NCI-H2227 (cell line): ENCODE measurements around the gene TMEM141.
"Not testable (repeated sequence)": the region's sequence is repeated elsewhere in the genome, so short reads cannot be mapped to it uniquely, and the experiment has no call there.

Experiments used
- DNase-seq: peaks from one replicate; lab custom pipeline; 2025; ENCODE audit not compliant: unreplicated experiment; lab: John Stamatoyannopoulos, UW

TMEM141 gene

DNA sequence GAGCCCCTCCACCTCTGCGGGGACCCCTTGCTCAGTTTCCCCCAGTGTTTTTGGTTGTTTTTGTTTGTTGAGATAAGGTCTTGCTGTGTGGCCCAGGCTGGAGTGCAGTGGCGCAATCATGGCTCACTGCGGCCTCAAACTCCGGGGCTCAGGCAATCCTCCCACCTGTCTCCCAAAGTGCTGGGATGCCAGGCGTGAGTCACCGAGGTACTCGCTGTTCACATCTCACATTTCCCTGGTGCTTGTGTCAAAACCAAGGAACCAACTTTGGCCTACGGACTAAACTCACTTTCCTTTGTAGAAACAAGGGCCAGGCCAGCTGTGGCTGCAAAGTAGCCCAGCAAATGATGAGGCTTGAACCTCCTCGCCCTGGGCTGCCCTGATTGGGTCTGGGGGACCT is 41.4 kb downstream of the TMEM141 start:
- DNase-seq: no peak

DNA sequence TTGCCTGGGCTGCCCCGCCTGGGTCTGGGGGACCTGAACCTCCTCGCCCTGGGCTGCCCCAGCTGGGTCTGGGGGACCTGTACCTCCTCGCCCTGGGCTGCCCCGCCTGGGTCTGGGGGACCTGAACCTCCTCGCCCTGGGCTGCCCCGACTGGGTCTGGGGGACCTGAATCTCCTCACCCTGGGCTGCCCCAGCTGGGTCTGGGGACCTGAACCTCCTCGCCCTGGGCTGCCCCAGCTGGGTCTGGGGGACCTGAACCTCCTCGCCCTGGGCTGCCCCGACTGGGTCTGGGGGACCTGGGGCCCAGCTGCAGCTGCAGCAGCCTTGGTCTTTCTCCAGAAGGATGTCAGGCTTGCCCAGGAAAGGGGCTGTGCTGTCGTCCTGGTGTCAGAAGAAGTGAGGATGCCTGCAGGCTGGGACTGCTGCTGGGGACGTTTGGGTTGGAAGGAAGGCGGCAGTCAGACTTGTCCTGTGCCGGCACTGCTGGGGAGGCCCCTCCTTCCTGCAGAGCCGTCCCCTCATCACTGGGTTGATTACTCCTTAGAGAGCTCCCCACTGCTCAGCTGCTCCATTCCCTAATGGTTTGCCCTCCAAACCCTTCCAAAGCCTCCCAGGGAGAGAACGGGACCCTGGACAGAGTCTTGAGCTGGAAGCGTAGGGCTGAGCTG is 42.4 kb downstream of the TMEM141 start:
- DNase-seq: not testable (repeated sequence)

DNA sequence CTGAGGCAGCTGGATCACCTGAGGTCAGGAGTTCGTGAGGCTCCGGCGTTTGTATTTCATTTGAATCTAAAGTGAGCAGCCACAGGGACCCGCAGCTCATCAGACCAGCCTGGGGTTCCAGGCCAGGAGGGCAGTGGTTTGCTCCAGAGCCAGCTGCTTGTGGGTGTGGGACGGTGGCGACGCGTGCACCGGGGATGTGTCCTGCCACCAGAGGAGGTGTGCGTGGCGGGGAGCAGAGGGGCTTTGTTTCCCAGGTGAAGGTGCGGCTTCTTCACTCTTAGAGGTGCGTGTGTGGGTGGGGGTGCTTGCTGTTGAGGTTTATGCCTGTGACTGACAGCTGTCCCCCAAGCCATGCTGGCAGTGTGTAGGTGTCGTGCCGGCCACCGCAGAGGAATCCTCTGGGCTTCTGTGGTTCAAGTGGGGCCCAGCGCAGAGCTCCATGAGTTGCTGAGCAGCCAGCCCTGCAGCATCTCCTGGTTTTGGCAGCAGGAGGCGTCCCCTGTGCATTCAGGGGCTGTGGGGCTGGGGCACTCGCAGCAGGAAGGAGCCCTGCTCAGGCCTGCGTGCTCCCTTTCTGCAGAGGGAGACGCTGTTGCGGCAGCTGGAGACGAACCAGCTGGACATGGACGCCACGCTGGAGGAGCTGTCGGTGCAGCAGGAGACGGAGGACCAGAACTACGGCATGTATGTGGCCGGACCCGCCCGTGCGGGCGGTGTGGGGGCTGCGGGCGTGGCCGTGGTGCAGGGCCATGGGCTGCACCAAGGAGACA is 44.2 kb downstream of the TMEM141 start:
- DNase-seq: no peak

DNA sequence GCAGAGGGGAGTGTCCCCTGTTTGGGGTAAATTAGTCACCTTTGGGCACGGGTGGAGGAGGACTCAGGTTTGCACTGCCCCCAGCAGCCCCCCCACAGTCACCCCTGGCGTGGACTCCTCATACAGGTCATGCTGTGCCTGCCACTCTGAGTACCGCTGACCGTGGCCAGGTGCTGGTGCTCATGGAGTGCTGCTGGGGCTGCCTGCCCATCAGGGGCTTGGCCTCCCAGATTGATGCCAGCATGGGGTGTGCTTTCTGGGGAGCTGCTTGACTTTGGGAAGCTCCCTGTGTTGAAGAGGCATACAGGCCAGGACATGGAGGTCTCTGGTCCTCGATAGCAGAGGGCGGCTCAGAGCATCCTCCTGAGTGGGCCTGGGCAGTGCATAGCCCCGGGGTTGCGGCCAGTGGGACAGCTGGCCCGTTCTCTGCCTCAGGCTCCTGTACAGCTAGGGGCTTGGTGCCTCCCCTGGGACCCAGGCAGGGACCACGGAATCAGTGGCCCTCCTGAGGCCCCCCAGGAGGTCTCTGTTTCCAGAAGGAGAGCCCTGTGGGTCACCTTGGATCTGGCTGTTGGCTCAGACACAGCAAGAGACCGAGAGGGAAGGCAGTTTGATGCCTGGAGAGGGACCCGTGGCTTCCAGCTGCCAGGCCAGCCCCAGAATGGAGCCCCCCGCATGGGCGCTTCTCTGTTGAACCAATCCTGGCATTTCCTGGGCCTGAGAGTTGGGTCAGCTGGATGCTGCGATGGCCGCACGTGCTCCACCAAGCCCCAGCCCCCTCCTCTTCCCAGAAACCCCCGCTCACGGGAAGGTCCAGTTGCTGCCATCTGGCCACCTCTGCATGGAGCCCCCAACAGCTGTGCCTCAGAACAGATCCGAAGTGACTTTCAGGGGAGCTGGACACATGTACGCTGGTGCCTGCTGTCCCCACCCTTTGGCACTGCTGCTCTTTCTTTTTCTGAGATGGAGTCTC is 45.1 kb downstream of the TMEM141 start:
- DNase-seq: no peak

DNA sequence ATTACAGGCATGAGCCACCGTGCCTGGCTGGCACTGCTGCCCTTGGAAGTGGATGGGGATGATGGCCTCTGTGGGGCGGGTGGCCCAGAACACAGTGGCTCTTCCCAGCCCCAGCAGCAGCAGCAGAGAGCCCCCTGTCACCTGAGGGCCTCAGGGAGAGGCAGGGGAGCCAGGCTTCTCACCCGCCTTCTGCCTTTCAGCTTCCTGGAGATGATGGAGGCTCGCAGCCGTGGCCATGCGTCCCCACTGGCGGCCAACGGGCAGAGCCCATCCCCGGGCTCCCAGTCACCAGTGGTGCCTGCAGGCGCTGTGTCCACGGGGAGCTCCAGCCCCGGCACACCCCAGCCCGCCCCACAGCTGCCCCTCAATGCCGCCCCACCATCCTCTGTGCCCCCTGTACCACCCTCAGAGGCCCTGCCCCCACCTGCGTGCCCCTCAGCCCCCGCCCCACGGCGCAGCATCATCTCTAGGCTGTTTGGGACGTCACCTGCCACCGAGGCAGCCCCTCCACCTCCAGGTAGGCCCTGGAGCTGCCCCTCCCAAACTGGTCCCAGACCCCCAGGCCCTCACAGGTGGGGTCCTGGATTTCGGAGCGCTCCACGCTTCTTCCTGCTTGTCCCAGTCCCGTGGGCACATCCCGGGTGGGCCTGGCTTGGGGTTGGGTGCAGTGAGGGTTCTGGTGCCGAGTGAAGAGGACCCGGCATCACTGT is 46.2 kb downstream of the TMEM141 start:
- no peak for DNase-seq

DNA sequence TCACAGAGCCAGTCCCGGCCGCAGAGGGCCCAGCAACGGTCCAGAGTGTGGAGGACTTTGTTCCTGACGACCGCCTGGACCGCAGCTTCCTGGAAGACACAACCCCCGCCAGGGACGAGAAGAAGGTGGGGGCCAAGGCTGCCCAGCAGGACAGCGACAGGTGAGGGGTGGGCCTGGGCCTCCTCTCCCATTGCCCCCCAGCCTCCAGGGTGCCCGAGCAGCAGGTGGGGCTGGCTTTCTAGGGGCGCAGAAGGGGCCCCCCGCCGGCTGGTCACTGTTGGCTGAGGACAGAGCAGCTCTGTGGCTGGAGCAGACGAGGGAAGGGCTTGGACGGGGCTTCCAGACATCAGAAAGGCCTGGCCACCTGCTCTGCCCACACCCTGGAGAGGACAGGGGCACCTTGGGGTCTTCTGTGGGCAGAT is 46.7 kb downstream of the TMEM141 start:
- not testable (repeated sequence) for DNase-seq

DNA sequence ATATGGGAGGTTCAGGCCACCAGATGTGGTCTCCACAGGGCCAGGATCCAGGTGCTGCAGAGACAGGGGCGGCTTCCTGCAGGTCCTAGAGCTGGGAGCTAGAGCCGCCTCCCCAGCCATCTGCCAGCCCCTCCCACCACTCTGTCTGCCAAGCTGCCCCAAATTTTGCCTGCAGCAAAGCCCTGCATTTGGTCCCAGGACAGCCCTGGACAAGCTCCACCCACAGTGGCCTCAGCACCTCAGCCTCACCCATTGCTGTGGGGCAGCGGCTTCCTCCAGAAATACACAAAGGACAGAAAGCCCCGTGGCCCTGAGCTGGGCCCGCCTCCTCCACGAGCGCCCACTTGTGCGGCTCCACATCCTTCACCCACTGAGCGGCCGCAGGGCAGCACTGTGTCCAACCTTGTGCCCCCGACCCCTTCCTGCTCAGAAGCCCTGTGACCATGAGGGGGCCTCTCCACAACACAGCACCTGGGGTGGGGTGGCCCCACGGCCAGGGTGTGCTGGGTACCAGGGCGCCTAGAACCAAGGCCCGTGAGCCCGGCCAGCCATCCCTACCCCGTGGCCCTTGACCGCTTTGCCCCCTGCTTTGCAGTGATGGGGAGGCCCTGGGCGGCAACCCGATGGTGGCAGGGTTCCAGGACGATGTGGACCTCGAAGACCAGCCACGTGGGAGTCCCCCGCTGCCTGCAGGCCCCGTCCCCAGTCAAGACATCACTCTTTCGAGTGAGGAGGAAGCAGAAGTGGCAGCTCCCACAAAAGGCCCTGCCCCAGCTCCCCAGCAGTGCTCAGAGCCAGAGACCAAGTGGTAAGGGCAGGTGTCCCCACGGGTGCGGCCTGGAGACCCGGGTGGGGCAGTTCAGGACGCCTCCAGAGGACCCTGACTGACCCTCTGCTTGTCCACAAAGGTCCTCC is 47.4 kb downstream of the TMEM141 start:
- no peak for DNase-seq

DNA sequence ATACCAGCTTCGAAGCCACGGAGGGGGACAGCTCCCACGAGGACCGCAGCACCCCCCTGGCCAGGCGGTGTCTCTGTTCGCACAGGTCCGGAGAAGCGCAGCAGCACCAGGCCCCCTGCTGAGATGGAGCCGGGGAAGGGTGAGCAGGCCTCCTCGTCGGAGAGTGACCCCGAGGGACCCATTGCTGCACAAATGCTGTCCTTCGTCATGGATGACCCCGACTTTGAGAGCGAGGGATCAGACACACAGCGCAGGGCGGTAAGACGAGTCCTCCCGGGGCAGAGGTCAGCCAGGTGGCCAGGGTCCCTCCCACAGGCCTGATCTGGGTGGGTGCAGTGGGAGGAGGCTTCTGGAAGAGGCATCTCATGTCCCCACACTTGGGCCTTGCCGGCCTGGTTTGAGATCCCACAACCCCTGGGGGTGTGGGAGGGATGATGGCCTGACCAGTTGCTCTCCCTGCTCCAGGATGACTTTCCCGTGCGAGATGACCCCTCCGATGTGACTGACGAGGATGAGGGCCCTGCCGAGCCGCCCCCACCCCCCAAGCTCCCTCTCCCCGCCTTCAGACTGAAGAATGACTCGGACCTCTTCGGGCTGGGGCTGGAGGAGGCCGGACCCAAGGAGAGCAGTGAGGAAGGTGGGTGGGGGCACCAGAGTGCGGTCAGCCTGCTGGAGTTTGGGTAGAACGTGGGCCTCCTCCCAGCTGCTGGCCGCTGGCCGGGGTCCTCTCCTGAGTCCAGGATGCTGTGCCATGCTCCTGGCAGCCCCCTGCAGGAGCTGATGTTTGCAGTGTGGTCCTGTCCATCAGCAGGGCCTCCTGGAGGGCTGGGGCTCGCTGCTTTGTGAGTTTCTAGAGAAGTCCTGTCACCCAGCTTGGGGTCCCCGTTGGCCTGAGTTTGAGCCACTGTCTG is 48.3 kb downstream of the TMEM141 start:
- no peak for DNase-seq

DNA sequence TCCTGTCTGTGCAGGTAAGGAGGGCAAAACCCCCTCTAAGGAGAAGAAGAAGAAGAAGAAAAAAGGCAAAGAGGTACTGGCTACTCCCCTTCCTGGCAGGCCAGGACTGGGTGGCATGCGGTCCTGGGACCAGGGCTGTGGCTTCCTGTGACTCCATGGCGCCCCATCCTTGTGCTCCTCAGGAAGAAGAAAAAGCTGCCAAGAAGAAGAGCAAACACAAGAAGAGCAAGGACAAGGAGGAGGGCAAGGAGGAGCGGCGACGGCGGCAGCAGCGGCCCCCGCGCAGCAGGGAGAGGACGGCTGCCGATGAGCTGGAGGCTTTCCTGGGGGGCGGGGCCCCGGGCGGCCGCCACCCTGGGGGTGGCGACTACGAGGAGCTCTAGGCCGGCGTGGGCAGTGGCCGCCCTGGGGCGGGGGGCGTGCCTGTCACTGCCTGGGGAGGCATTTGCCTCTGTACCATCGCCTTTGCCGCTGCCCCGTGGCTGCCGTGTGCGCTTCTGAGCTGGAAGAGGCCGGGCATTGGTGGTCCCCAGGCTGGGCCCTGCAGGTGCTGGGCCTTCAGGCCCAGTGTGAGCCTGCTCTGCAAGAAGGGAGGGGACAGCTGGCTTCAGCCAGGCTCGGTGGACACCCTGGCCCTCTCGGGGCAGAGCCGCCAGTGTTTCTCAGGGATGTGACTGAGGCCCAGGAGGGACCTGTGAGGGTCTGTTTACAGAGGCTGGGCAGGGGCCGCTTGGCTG is 49.2 kb downstream of the TMEM141 start:
- DNase-seq: peak; percentile 80

DNA sequence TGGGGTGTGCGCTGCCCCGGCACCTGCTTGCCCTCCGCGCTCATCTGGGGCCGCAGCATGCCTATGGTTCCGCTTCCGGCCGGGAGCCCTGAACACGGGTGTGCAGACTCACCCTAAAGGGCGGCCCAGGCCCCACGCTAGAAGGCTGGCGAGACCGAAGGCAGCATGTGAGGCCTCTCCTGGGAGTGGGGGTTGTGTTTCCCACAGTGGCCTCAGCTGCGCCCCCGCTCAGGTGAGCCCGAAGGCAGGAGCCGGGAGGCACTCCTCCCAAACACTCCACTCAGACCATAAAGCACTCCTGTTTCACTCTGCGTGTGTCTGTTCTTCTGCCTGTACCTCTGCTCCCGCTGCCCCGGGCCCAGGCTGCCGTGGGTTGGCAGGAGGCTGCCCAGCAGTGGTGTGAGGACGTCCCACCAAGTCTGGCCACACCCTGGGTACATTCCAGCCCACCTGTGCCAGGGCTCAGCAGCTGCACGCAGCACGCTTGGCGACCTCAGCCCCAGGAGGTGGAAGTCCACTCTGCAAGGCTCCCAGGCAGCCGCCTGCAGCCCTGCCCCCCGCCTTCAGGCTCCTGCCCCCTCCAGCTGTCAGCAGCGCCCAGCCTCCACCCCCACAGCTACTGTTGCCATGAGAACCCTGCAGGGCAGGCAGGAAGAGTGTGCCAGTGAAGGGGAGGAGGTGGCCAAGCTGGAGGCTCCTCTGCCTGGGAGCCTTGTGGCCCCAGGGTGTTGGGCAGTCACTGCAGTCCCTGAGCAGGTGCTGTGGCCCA is 49.9 kb downstream of the TMEM141 start:
- peak; percentile 77 for DNase-seq

DNA sequence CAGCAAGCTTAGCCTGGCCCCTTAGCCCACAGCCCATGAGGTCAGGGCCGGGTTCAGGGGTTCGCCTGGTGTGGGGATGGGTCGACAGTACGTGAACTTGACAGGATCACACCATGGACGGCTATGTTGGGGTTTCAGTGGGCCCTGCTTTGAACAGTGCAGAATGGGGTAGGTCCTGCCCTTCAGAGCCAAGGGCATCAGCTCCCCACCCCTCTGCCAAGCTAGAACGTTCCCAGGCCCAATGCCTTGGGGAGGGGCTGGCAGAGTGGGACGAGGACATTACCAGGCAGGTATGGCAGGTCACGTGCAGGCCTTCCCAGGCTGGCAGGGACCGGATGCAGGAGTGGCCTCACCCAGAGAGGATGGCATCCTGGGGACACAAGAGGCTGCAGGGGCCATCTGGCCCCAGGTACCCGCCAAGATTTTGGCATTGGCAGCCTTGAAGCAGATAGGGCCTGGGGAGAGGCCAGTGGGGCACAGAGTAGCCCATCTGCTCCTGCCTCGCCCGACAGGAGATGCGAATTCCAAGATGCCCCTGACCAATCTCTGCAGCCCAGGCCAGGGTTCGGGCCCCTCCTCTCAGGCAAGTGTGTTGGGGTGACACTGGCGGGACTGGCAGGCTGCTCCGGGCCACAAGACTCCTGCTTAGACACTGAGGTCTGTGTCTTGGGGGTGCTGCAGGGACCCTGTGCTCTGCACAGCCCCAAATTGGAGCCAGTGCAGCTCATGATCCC is 50.7 kb downstream of the TMEM141 start:
- DNase-seq: not testable (repeated sequence)

DNA sequence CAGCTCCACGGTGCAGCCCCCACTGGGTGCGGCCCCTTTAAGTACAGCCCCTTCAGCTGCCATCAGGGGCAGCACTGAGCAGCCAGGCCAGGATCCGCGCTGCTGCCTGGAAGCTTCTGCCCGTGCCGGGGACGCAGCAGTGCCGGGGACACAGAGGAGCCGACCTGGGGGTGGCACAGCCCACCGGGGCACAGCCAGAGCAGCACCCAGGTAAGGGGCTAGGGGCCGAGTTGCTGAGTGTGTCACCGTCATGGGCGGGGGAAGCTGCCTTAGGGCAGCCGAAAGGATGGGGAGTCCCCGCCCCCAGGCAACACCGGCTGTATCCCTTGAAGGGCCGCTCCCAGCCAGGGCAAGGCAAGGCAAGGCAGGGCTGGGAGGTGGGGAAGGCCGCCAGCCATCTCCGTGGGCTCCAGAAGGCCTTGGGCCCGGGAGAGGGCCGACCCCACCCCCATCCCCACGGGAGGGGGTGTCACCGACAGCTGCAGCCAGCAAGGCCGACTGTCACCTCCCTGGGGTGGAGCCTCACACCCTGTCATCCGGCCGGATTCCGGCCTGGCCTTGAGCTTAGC is 51.3 kb downstream of the TMEM141 start, which contains the start of gene AJM1:
TSS of gene AJM1 (plus strand) at position 99 of the 569 bp plus-strand sequence. CDS start 1,937 bp downstream, outside the sequence.
- peak; percentile 80 for DNase-seq
